CD8-positive, alpha-beta memory T cell (primary cell): ENCODE data around the gene PKDCC. TPM values are rescaled to one million over a fixed set of nuclear protein-coding genes. Genes with fewer than 3 reads are reported as not detected.

ENCODE experiments used
- CTCF ChIA-PET: fragments of 350-600 bp; sonication (Branson Sonifier 250); formaldehyde crosslinking; loops from one replicate; lab custom pipeline; 2021; ENCODE audit warnings: antibody characterized with exemption; lab: Charles Lee
- POLR2A ChIA-PET: fragments of 350-600 bp; sonication (Branson Sonifier 250); formaldehyde crosslinking; loops from one replicate; lab custom pipeline; 2021; ENCODE audit warnings: antibody characterized with exemption; lab: Charles Lee
- DNase-seq, 5 donors: peaks; one replicate each; pipeline versions ENCODE4 v3.0.0 to v3.0.0-alpha.2; 2020 to 2022; ENCODE audit warnings: mixed read lengths in 1 of 5
- H3K27ac ChIP-seq: one replicate; pipeline ENCODE4 v1.7.0; 2013; ENCODE audit warnings: low read depth, mild to moderate bottlenecking, low read length, moderate library complexity
- H3K27me3 ChIP-seq: 2 replicates; pipeline ENCODE4 v1.7.0; 2013; ENCODE audit warnings: low read length, mild to moderate bottlenecking; ENCODE audit not compliant: insufficient read depth, poor library complexity, severe bottlenecking
- H3K36me3 ChIP-seq: 2 replicates; pipeline ENCODE4 v1.7.0; 2013; ENCODE audit warnings: mild to moderate bottlenecking, low read length, moderate library complexity; ENCODE audit not compliant: insufficient read depth
- H3K4me1 ChIP-seq: 2 replicates; pipeline ENCODE4 v1.7.0; 2013; ENCODE audit warnings: mild to moderate bottlenecking, low read length, moderate library complexity; ENCODE audit not compliant: insufficient read depth
- H3K4me3 ChIP-seq: 2 replicates; pipeline ENCODE4 v1.7.0; 2013; ENCODE audit warnings: mild to moderate bottlenecking, low read length
- H3K9me3 ChIP-seq: 2 replicates; pipeline ENCODE4 v1.7.0; 2013; ENCODE audit warnings: mild to moderate bottlenecking, low read length
- H3K27ac Mint-ChIP-seq, 8 donors: one replicate each; pipeline ENCODE4 v1.8.0; 2020 to 2021; ENCODE audit warnings: mixed read lengths in 8 of 8, mild to moderate bottlenecking in 6 of 8, inconsistent platforms in 3 of 8, moderate library complexity in 3 of 8
- H3K27me3 Mint-ChIP-seq, 2 donors: one replicate each; pipeline ENCODE4 v1.8.0; 2020 to 2021; ENCODE audit warnings: mixed read lengths in 2 of 2, mild to moderate bottlenecking in 1 of 2, moderate library complexity in 1 of 2
- H3K36me3 Mint-ChIP-seq, 3 donors: one replicate each; pipeline ENCODE4 v1.8.0; 2020 to 2021; ENCODE audit warnings: mixed read lengths in 3 of 3, inconsistent platforms in 1 of 3, mild to moderate bottlenecking in 1 of 3
- H3K4me1 Mint-ChIP-seq, 3 donors: one replicate each; pipeline ENCODE4 v1.8.0; 2020 to 2021; ENCODE audit warnings: mixed read lengths in 3 of 3, inconsistent platforms in 1 of 3, mild to moderate bottlenecking in 1 of 3
- H3K4me3 Mint-ChIP-seq, 7 donors: one replicate each; pipeline ENCODE4 v1.8.0; 2020 to 2021; ENCODE audit warnings: mixed read lengths in 7 of 7, mild to moderate bottlenecking in 6 of 7, moderate library complexity in 4 of 7, inconsistent platforms in 2 of 7
- H3K9me3 Mint-ChIP-seq, 5 donors: one replicate each; pipeline ENCODE4 v1.8.0; 2020 to 2022; ENCODE audit warnings: mixed read lengths in 5 of 5, mild to moderate bottlenecking in 3 of 5, moderate library complexity in 2 of 5, inconsistent platforms in 1 of 5
- polyA plus RNA-seq: library from polyadenylated mRNA; unstranded; fragments of 300-500 nt; fragmentation: Illumina TruSeq; gene quantifications from one replicate; pipeline ENCODE4 v1.2.3, GENCODE V29; 2021
- total RNA-seq, 2 experiments: library from RNA; stranded (reverse); gene quantifications; one replicate each; pipeline ENCODE4 v1.2.3, GENCODE V29; 2021

PKDCC gene
- total and polyA plus RNA-seq, 3 experiments from 2014 or later = 0.28 to 0.78 TPM; not detected in 1

GRCh38 chr2:42043789-42044394, 3.9 kb upstream of the PKDCC start:
- no peaks in the 10 kb centered on the region for H3K36me3 Mint-ChIP-seq
- H3K27ac ChIP-seq = no peak overlapping the region
- H3K27ac Mint-ChIP-seq = peak overlapping the region in 1 of 8 donors; percentile 6
- peaks cover 24 to 45% of the 10 kb centered on the region in 2 donors for H3K27me3 Mint-ChIP-seq
- no peak overlapping the region for H3K4me3 ChIP-seq
- POLR2A ChIA-PET = no interaction called here
- H3K27me3 ChIP-seq = peaks cover 5% of the 10 kb centered on the region
- peak overlapping the region in 1 of 7 donors; percentile 50 for H3K4me3 Mint-ChIP-seq
- CTCF ChIA-PET = no interaction called here
- H3K9me3 Mint-ChIP-seq = no peaks in the 10 kb centered on the region
- no peaks in the 10 kb centered on the region for H3K9me3 ChIP-seq
- H3K4me1 Mint-ChIP-seq = peaks cover 4 to 9% (median 5%) of the 10 kb centered on the region in 3 donors
- H3K36me3 ChIP-seq = no peaks in the 10 kb centered on the region
- no peak for DNase-seq
- peaks cover 5% of the 10 kb centered on the region for H3K4me1 ChIP-seq

- Histone ChIP-seq H3K4me3 (no peak overlapping the region), H3K27ac (no peak overlapping the region), H3K36me3 (no peaks in the 10 kb centered on the region), H3K9me3 (no peaks in the 10 kb centered on the region), H3K4me1 (peaks cover 5% of the 10 kb centered on the region), H3K27me3 (peaks cover 5% of the 10 kb centered on the region)
- peak overlapping the region in 2 of 7 donors; percentile 7 to 70 for H3K4me3 Mint-ChIP-seq
- ChIA-PET CTCF (no interaction called here), POLR2A (no interaction called here)
- H3K27me3 Mint-ChIP-seq = peaks cover 28 to 55% of the 10 kb centered on the region in 2 donors
- peak overlapping the region in 1 of 8 donors; percentile 62 for H3K27ac Mint-ChIP-seq
- no peaks in the 10 kb centered on the region for H3K36me3 Mint-ChIP-seq
- H3K4me1 Mint-ChIP-seq = peaks cover 4 to 11% (median 5%) of the 10 kb centered on the region in 3 donors
- H3K9me3 Mint-ChIP-seq = no peaks in the 10 kb centered on the region
- DNase-seq = no peak
Measured at GRCh38 chr2:42044939-42045338, 2.9 kb upstream of the PKDCC start.

- POLR2A ChIA-PET = no interaction called here
- peaks cover 5% of the 10 kb centered on the region for H3K27me3 ChIP-seq
- Mint-ChIP-seq H3K9me3 (no peaks in the 10 kb centered on the region), H3K4me3 (peak overlapping the region in 1 of 7 donors; percentile 70), H3K36me3 (no peaks in the 10 kb centered on the region), H3K27ac (no peak overlapping the region), H3K27me3 (peaks cover 29 to 55% of the 10 kb centered on the region in 2 donors), H3K4me1 (peaks cover 4 to 11% (median 5%) of the 10 kb centered on the region in 3 donors)
- H3K27ac ChIP-seq = no peak overlapping the region
- DNase-seq = no peak
- no peaks in the 10 kb centered on the region for H3K9me3 ChIP-seq
- CTCF ChIA-PET = no interaction called here
- peaks cover 5% of the 10 kb centered on the region for H3K4me1 ChIP-seq
- no peaks in the 10 kb centered on the region for H3K36me3 ChIP-seq
- H3K4me3 ChIP-seq = no peak overlapping the region
Measured at GRCh38 chr2:42045352-42045751, 2.5 kb upstream of the PKDCC start.

GRCh38 chr2:42045848-42046748, 1.7 kb upstream of the PKDCC start:
- ChIA-PET CTCF (no interaction called here), POLR2A (no interaction called here)
- H3K27ac Mint-ChIP-seq = peak overlapping the region in 1 of 8 donors; percentile 72
- H3K4me1 Mint-ChIP-seq = peaks cover 4 to 11% (median 5%) of the 10 kb centered on the region in 3 donors
- peaks cover 32 to 59% of the 10 kb centered on the region in 2 donors for H3K27me3 Mint-ChIP-seq
- peak overlapping the region; percentile 53 to 79 (median 70) for H3K4me3 Mint-ChIP-seq
- Histone ChIP-seq H3K4me1 (peaks cover 5% of the 10 kb centered on the region), H3K27ac (no peak overlapping the region), H3K36me3 (no peaks in the 10 kb centered on the region), H3K4me3 (no peak overlapping the region), H3K27me3 (peaks cover 5% of the 10 kb centered on the region), H3K9me3 (no peaks in the 10 kb centered on the region)
- no peaks in the 10 kb centered on the region for H3K36me3 Mint-ChIP-seq
- no peaks in the 10 kb centered on the region for H3K9me3 Mint-ChIP-seq
- DNase-seq = no peak

- H3K4me3 ChIP-seq = peak overlapping the region; percentile 39
- no peaks in the 10 kb centered on the region for H3K9me3 ChIP-seq
- H3K4me1 Mint-ChIP-seq = peaks cover 4 to 11% (median 5%) of the 10 kb centered on the region in 3 donors
- H3K4me1 ChIP-seq = peaks cover 5% of the 10 kb centered on the region
- peaks cover 5% of the 10 kb centered on the region for H3K27me3 ChIP-seq
- POLR2A ChIA-PET = interaction anchor here (0.5 kb wide), 1 partner anchor 117 kb away, joined by 3 read pairs; no protein-coding TSS in a partner anchor
- peak overlapping the region in 2 of 8 donors; percentile 72 to 84 for H3K27ac Mint-ChIP-seq
- no peaks in the 10 kb centered on the region for H3K9me3 Mint-ChIP-seq
- peaks cover 32 to 56% of the 10 kb centered on the region in 2 donors for H3K27me3 Mint-ChIP-seq
- H3K27ac ChIP-seq = no peak overlapping the region
- DNase-seq = no peak
- CTCF ChIA-PET = no interaction called here
- H3K36me3 ChIP-seq = no peaks in the 10 kb centered on the region
- H3K4me3 Mint-ChIP-seq = peak overlapping the region; percentile 68 to 88 (median 80)
- H3K36me3 Mint-ChIP-seq = no peaks in the 10 kb centered on the region
Measured at GRCh38 chr2:42046819-42047487, 868 bp upstream of the PKDCC start.

- Mint-ChIP-seq H3K4me1 (peaks cover 4 to 11% (median 5%) of the 10 kb centered on the region in 3 donors), H3K9me3 (no peaks in the 10 kb centered on the region), H3K4me3 (peak overlapping the region; percentile 69 to 84 (median 72)), H3K27ac (peak overlapping the region in 1 of 8 donors; percentile 10), H3K36me3 (no peaks in the 10 kb centered on the region), H3K27me3 (peaks cover 22 to 48% of the 10 kb centered on the region in 2 donors)
- Histone ChIP-seq H3K4me3 (no peak overlapping the region), H3K27ac (peak overlapping the region; percentile 9), H3K9me3 (no peaks in the 10 kb centered on the region), H3K4me1 (peaks cover 5% of the 10 kb centered on the region), H3K27me3 (peaks cover 5% of the 10 kb centered on the region), H3K36me3 (no peaks in the 10 kb centered on the region)
- CTCF ChIA-PET = no interaction called here
- no peak for DNase-seq
- POLR2A ChIA-PET = no interaction called here
Measured at GRCh38 chr2:42048299-42049220, 739 bp downstream of the PKDCC start.
